Measurements from ENCODE around the gene IFITM5. TPM values are rescaled to one million over a fixed set of nuclear protein-coding genes. Genes with fewer than 3 reads are reported as not detected.
"Not testable (repeated sequence)": the region's sequence is repeated elsewhere in the genome, so short reads cannot be mapped to it uniquely, and the experiment has no call there.

IFITM5 gene
- total and polyA plus RNA-seq, 9 of the 15 experiments (the other 6 are each of a cell fraction or from before 2014, with no cell fraction given), result 0.19 TPM; not detected in 8

- TF ChIP-seq ATF6 (CRISPR knock-in tag; IDR thresholded peaks at IDR 0.05) (no peak), CAMTA2 (CRISPR knock-in tag; conservative IDR thresholded peaks at IDR 0.05) (no peak), ZNF347 (CRISPR knock-in tag; IDR thresholded peaks at IDR 0.05; ENCODE audit: low read depth) (no peak), BRD9 (IDR thresholded peaks at IDR 0.05; ENCODE audit: low read depth, partially characterized antibody) (peak; percentile 84)
These were observed 30.0 kb downstream of the IFITM5 start (continued) for GRCh38 chr11:269146-269890.

GRCh38 chr11:268716-269145, 30.6 kb downstream of the IFITM5 start:
- H4K20me1 ChIP-seq (replicated peaks; ENCODE audit: control insufficient read depth, insufficient read depth, low read length); BruUV-seq (replicated peaks); H3K9me3 ChIP-seq (replicated peaks; ENCODE audit: control insufficient read depth, insufficient read depth, low read depth, low read length); H3K36me3 ChIP-seq (ENCODE audit: control insufficient read depth, insufficient read depth, low read length); H3K9me1 ChIP-seq (ENCODE audit: control insufficient read depth, insufficient read depth, low read length); H3K27me3 ChIP-seq (ENCODE audit: control insufficient read depth in 2 of 2, insufficient read depth in 2 of 2, low read length in 2 of 2); H3K79me2 ChIP-seq (ENCODE audit: control insufficient read depth, insufficient read depth, low read length); in situ Hi-C loops (cut with MboI); TF ChIP-seq ATF1 (CRISPR knock-in tag; IDR thresholded peaks at IDR 0.05): not testable (repeated sequence)
- intact Hi-C loops (cut with micrococcal nuclease), result loop anchor here (5.0 kb wide), 2 partner anchors 44 to 84 kb away; partner anchors contain the start of gene IFITM1
- FAIRE-seq (peak; percentile 75), ATAC-seq (peak; percentile 88), DNase-seq (ENCODE audit: extremely low read depth in 1 of 4, low spot score in 3 of 4) (peak; percentile 44 to 86 (median 57))
- Histone ChIP-seq H3K4me3 (peak overlapping the region; percentile 43), H3K9ac (ENCODE audit: insufficient read depth in 1 of 2, low read depth in 2 of 2, low read length in 2 of 2) (peak overlapping the region; percentile 59 to 84), H3K4me2 (ENCODE audit: insufficient read depth, low read length) (peak overlapping the region; percentile 94), H3K27ac (ENCODE audit: extremely low read depth, low read depth, low read length) (peak overlapping the region; percentile 93), H2AFZ (ENCODE audit: low read depth, low read length) (peak overlapping the region; percentile 95), H3K4me1 (replicated peaks in 1 of 2; ENCODE audit: control insufficient read depth in 2 of 2, insufficient read depth in 2 of 2, low read length in 2 of 2) (peaks cover 19 to 34% of the 10 kb centered on the region in 2 experiments; a peak in 4 of 5 replicates)
- WGBS (ENCODE audit: insufficient coverage, low coverage, missing lambda C conversion rate), result 4% methylated on average over 16 of the region's 16 CpGs
- CTCF ChIA-PET (ENCODE audit: low intra/inter-chr PET ratio), result interaction anchor here (0.7 kb wide), 1 partner anchor 50 kb away, joined by 3 read pairs; no protein-coding TSS in a partner anchor
- POLR2A ChIA-PET, result interaction anchor here (1.0 to 3.4 kb wide), 6 partner anchors 9 to 62 kb away, joined by 3 to 14 read pairs (median 6); partner anchors contain the start of genes BET1L, NLRP6 and RIC8A
- TF ChIP-seq ZNF3 (CRISPR knock-in tag; IDR thresholded peaks at IDR 0.05) (0 out of 2 replicates have a peak, but pooled peaks have one; percentile 12), CBFA2T3 (IDR thresholded peaks at IDR 0.05) (peak; percentile 39), FOXA3 (CRISPR knock-in tag; conservative IDR thresholded peaks at IDR 0.05 in 1 of 2, IDR thresholded peaks at IDR 0.05 in 1 of 2) (0 out of 4 replicates have a peak, but pooled peaks of 1 of the 2 experiments have one; percentile 37), FOXK2 (conservative IDR thresholded peaks at IDR 0.05 in 1 of 2, IDR thresholded peaks at IDR 0.05 in 1 of 2; ENCODE audit: low read depth in 2 of 2) (peak; percentile 81 to 94), POLR2G (IDR thresholded peaks at IDR 0.05; ENCODE audit: low read depth, low read length) (peak; percentile 21; the same call in 1 of the 2 replicates), TRIM28 (IDR thresholded peaks at IDR 0.05) (0 out of 2 replicates have a peak, but pooled peaks have one; percentile 12), ELF2 (CRISPR knock-in tag; IDR thresholded peaks at IDR 0.05) (0 out of 2 replicates have a peak, but pooled peaks have one; percentile 53), MAZ (CRISPR knock-in tag; conservative IDR thresholded peaks at IDR 0.05 in 1 of 2, IDR thresholded peaks at IDR 0.05 in 1 of 2) (peak in 1 of 2 experiments; percentile 20; a peak in 1 of 4 replicates), FOXP4 (CRISPR knock-in tag; IDR thresholded peaks at IDR 0.05; ENCODE audit: borderline replicate concordance) (0 out of 2 replicates have a peak, but pooled peaks have one; percentile 70), ATF1 (tag; IDR thresholded peaks at IDR 0.05) (peak; percentile 73), ARNT (IDR thresholded peaks at IDR 0.05) (0 out of 4 replicates have a peak, but pooled peaks of 1 of the 2 experiments have one; percentile 37)

Measured in K562 (cell line).